ENCODE data around the gene ST8SIA2.

DNA sequence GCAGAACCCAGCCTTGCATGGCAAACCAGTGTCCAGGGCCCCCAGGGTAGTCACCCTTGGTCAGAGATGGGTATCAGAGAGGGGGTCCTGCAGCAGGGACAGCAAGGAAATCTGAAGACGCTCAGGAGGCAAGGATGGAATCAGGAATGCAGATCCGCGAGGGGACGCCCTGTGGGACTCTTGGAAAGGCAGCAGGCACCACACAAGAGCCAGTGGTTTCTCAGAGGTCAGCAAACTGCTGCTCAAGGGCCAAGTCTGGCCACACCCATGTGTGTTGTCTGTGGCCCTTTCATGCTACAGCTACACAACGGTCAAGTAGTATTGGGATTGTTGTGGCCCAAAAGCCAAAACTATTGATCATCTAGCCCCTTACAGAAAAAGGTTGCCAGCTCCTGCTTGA, 69.7 kb downstream of the ST8SIA2 start:
- TF ChIP-seq, protein P1, sequence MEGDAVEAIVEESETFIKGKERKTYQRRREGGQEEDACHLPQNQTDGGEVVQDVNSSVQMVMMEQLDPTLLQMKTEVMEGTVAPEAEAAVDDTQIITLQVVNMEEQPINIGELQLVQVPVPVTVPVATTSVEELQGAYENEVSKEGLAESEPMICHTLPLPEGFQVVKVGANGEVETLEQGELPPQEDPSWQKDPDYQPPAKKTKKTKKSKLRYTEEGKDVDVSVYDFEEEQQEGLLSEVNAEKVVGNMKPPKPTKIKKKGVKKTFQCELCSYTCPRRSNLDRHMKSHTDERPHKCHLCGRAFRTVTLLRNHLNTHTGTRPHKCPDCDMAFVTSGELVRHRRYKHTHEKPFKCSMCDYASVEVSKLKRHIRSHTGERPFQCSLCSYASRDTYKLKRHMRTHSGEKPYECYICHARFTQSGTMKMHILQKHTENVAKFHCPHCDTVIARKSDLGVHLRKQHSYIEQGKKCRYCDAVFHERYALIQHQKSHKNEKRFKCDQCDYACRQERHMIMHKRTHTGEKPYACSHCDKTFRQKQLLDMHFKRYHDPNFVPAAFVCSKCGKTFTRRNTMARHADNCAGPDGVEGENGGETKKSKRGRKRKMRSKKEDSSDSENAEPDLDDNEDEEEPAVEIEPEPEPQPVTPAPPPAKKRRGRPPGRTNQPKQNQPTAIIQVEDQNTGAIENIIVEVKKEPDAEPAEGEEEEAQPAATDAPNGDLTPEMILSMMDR (conservative IDR thresholded peaks at IDR 0.05 in 1 of 2, IDR thresholded peaks at IDR 0.05 in 1 of 2; ENCODE audit: extremely low read depth in 1 of 2, insufficient read depth in 1 of 2, low read depth in 1 of 2, low read length in 2 of 2), result no peak
- no peak for TF ChIP-seq EZH2 (IDR thresholded peaks at IDR 0.05; ENCODE audit: borderline replicate concordance, low read length)
